NCI-H2171 (cell line): Measurements from ENCODE around the gene KLRC4.
"Not testable (repeated sequence)": the region's sequence is repeated elsewhere in the genome, so short reads cannot be mapped to it uniquely, and the experiment has no call there.

Experiments used
- DNase-seq: peaks from one replicate; lab custom pipeline; 2025; lab: John Stamatoyannopoulos, UW

Gene KLRC4

GRCh38 chr12:10368206-10369171 lies 41.1 kb downstream of the KLRC4 start:
- DNase-seq, result no peak

- DNase-seq, result not testable (repeated sequence)
Measured at GRCh38 chr12:10367714-10368113, 41.8 kb downstream of the KLRC4 start.

- no peak for DNase-seq
Measured at GRCh38 chr12:10366875-10367274, 42.7 kb downstream of the KLRC4 start.

GRCh38 chr12:10365696-10366405 lies 43.7 kb downstream of the KLRC4 start:
- DNase-seq, result no peak

GRCh38 chr12:10364815-10365622 lies 44.5 kb downstream of the KLRC4 start:
- no peak for DNase-seq

- DNase-seq, result no peak
Measured at GRCh38 chr12:10363914-10364814, 45.4 kb downstream of the KLRC4 start.

GRCh38 chr12:10363658-10363913 lies 46.0 kb downstream of the KLRC4 start:
- no peak for DNase-seq

- DNase-seq, result no peak
Measured at GRCh38 chr12:10362828-10363657, 46.5 kb downstream of the KLRC4 start.

GRCh38 chr12:10362325-10362724 lies 47.2 kb downstream of the KLRC4 start:
- no peak for DNase-seq

GRCh38 chr12:10361622-10362021 lies 47.9 kb downstream of the KLRC4 start:
- DNase-seq, result no peak

GRCh38 chr12:10361084-10361483 lies 48.5 kb downstream of the KLRC4 start:
- DNase-seq, result no peak

GRCh38 chr12:10358969-10359368 lies 50.6 kb downstream of the KLRC4 start:
- DNase-seq, result no peak

- no peak for DNase-seq
Measured at GRCh38 chr12:10358131-10358530, 51.4 kb downstream of the KLRC4 start.
